GM21737 (cell line): ENCODE data around the gene BHLHE40.

Experiments used
- ATAC-seq: cut with Tn5 transposase; IDR thresholded peaks from one replicate; pipeline ENCODE4 v1.9.1; 2021; ENCODE audit warnings: mild to moderate bottlenecking, moderate library complexity; ENCODE audit not compliant: unreplicated experiment

BHLHE40 gene

DNA sequence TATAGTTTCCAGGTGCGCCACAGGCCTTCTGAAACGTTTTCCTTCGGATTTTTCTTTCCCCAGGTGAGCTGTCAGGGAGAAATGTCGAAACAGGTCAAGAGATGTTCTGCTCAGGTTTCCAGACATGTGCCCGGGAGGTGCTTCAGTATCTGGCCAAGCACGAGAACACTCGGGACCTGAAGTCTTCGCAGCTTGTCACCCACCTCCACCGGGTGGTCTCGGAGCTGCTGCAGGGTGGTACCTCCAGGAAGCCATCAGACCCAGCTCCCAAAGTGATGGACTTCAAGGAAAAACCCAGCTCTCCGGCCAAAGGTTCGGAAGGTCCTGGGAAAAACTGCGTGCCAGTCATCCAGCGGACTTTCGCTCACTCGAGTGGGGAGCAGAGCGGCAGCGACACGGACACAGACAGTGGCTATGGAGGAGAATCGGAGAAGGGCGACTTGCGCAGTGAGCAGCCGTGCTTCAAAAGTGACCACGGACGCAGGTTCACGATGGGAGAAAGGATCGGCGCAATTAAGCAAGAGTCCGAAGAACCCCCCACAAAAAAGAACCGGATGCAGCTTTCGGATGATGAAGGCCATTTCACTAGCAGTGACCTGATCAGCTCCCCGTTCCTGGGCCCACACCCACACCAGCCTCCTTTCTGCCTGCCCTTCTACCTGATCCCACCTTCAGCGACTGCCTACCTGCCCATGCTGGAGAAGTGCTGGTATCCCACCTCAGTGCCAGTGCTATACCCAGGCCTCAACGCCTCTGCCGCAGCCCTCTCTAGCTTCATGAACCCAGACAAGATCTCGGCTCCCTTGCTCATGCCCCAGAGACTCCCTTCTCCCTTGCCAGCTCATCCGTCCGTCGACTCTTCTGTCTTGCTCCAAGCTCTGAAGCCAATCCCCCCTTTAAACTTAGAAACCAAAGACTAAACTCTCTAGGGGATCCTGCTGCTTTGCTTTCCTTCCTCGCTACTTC lies 3.8 kb downstream of the BHLHE40 start:
- ATAC-seq = no peak

- peak; percentile 44 for ATAC-seq
Observed at GRCh38 chr3:4983739-4984510, 4.7 kb downstream of the BHLHE40 start.

DNA sequence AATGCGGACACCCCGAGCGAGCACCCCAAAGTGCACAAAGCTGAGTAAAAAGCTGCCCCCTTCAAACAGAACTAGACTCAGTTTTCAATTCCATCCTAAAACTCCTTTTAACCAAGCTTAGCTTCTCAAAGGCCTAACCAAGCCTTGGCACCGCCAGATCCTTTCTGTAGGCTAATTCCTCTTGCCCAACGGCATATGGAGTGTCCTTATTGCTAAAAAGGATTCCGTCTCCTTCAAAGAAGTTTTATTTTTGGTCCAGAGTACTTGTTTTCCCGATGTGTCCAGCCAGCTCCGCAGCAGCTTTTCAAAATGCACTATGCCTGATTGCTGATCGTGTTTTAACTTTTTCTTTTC lies 5.3 kb downstream of the BHLHE40 start:
- no peak for ATAC-seq

GRCh38 chr3:4985330-4986174 lies 6.3 kb downstream of the BHLHE40 start:
- ATAC-seq = no peak

DNA sequence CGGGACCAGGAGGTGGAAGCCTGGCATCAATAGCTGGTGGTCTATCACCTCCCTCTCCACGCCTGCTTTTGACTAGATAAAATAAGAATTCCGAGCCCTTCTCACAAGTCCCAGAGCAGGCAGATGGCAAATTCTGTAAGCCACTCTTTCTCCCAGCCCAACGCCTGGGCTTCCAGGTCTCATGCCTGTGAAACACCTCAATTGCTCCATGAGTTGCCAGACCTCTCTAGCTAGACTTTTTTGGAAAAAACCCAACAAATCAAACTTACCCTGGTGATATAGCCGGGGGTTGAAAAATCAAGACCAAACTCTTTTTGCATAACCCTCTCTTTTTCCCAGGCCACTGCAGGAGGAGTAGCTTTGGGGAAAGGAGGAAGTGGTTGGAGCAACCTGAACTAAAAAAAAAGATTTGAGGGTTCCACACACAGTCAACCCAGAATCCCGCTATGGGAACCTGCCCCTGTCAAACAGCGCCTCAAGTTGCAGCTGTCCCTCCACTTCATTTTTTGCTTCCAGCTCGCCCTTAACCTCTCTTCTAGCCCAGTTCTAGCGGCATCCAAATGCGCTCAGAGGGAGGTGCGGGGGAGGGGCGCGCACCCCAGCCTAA lies 7.0 kb downstream of the BHLHE40 start:
- ATAC-seq = peak; percentile 25

DNA sequence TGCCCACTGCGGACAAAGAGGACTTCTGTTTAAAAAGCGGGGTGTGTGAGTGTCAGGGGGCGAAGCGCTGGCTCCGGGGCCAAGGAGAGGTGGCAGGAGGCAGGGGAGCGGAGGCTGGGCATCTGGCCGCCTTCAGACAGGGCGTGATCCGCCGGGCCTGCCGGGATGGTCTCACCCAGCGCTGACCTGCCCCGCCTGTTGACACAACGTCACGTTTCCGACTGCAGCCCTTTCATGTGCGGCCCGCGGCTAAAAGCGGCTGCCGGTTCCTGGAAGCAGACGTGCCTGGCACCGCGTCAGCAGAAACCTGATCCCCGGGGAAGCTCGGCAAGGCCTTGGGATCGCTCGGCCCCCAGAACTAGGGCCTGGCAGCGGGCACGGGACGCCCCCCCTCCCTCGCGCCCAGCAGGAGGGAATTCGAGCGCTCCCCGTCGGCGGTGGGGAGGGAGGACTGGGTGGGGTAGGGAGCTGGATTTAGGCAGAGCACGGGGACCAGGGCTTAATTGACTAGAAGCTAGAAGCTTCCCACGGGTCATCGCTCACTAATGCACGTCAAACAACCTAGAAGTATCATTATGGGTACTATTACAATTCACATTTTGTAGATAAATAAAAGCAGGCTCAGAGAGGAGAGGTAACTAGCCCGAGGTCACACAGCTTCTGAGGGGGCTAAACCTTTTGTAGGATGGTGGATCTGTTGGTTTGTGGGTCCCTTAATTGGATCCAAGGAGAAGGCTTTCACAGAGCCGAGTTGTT lies 7.7 kb downstream of the BHLHE40 start:
- peak; percentile 52 for ATAC-seq

DNA sequence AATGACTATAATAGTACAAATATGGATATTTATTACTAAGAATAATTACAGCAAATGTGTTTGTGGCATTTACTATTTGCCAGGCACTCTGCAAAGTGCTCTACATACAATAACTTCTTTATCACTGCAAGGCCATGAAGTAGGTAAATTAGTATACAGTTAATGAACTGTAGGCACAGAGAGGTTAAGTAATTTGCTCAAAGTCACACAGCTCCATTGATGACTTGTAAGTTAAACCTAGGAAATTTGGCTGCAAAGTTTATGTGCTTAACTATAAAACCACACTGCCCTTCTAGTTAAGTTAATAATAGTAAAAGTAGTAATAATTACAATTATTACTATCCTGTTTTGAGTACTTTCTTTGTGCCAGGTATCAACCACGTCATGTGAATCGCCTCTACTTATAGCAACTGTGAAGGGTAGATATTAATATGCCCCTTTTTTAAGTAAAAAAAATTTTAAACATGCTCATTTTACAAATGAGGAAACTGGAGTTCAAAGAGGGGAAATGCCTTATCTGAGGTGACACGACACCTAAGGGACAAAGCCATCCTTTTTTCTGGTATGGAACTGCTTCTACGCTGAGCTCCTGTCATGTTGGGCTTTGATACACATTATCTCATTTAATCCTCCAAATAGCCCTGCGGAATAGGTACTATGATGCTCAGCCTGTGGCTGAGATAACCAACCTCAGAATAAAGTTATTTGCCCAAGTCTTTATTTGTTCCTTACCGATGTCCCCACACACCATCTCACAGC lies 8.5 kb downstream of the BHLHE40 start:
- no peak for ATAC-seq

DNA sequence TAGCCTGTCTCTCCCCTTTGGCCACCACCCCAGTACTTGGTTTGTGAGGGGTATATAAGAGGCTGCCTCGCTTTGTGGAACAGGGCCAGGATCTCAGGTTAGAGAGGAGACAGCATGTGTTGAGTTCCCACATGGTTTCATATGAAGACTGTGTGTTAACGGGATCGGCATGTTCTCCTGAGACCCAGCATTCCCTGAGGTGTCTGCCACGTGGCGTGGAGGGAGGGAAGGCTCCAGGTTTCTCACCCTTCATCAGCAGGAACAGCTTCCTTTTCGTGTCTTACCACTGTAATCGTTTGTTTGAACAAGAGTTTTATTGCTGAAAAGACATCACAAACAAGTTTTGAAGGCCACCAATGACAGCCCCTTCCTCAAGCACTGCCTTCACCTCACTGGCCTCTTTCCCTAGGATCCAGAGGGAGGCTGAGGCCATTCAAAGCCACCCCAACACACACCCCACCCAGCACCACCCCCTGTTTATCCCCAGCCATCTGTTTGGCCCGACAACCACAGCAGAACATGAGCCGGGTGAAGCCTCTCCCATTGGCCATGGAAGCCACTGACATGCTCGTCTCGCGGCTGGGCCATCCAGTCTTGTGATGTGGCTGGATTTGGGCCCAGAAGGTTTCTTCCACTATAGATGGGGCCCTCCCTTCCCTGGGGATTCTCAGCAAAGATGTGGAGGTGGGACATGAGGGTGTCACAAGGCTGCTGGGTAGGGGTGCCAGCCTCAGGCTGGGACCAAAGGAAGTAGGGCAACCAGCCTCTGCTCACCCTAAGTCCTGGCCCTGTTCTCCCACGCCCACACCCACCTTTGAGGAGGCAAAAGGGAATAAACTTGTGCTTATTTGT lies 10.0 kb downstream of the BHLHE40 start:
- no peak for ATAC-seq

GRCh38 chr3:4990069-4990468 lies 10.8 kb downstream of the BHLHE40 start:
- no peak for ATAC-seq

DNA sequence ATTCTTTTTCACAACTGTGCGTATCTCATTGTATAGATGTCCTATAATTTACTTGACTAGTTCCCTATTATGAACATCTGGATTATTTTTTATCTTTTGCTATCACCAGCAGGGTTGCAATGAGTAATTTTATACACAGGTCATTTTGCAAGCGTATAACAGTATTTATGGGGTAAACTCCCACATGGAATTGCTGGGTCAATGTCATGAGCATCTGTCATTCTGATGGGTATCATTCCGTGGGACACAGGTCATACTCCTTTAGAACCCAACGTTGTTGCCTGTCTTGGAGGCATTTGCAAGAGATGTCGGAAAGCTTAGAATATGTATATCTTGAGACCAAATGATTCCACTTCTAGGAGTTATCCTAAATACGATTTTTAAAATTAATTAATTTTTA lies 12.9 kb downstream of the BHLHE40 start:
- no peak for ATAC-seq

- no peak for ATAC-seq
Observed at GRCh38 chr3:4993276-4994143, 14.3 kb downstream of the BHLHE40 start.

- ATAC-seq = no peak
Observed at GRCh38 chr3:4994144-4994730, 15.0 kb downstream of the BHLHE40 start.

DNA sequence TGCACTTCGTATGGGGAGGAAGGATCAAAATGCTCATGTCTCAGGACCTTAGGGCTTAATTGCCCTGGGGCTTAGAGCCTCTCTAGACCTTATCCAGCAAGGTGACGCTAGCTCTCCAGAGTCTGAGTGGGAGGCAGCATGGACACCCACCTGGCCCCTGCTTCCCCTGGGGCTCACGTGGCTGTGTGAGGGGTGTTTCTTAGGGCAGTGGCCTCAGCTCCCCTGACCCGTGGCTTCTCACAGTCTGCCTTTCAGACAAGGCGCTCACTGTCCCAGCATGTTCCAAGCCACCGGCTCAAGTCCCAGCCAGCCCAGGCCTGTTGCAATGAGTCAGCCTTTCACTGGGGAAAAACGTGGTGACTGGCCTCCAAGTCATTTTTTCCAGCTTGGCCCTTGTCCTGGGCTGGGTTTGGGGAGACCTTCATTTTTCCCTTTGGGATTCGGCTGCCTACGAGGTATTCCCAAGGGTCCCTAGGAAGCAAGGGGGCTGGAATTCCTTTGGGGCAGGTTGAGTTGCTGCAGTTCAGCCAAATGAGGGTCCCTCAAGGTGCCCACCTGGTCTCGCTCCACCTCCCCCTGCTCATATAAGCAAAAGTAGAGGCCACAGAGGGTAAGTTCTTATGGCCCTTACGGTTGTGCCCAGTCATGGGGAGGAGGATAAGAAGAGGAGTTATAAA lies 15.7 kb downstream of the BHLHE40 start:
- ATAC-seq = no peak

- ATAC-seq = no peak
Observed at GRCh38 chr3:4995500-4996053, 16.3 kb downstream of the BHLHE40 start.

DNA sequence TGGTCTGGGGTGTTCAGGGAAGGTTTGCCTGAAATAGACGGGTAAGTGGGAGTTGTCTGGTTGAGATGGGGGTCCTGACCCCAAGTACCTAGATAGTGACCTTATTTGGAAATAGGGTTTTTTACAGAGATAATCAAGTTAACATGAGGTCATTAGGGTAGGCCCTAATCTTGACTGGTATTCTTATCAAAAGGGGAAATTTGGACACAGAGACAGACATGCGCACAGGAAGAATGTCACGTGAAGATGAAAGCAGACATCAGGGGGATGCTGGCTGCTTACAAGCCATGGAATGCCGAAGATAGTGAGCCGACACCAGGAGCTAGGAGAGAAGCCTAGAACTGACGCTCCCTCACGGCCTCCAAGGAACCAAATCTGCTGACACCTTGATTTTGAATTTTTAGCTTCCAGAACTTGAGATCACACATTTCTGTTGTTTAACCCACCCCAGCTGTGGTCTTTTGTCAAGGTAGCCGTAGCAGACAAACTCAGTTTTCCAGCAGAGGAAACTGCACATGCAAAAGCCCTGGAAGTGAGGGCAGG lies 17.1 kb downstream of the BHLHE40 start:
- no peak for ATAC-seq

- no peak for ATAC-seq
Observed at GRCh38 chr3:4996771-4997291, 17.6 kb downstream of the BHLHE40 start.
